GM10266 (cell line): ENCODE data around the gene SAAL1.
A peak's percentile ranks its signal among the peaks of the same experiment; 100 is the strongest.
"Not testable (repeated sequence)": the region's sequence is repeated elsewhere in the genome, so short reads cannot be mapped to it uniquely, and the experiment has no call there.

Source experiments
- DNase-seq: peaks from one replicate; pipeline ENCODE4 v3.0.0; 2012; ENCODE audit errors: extremely low spot score
- TF ChIP-seq, protein P1 (sequence below): IDR thresholded peaks from 2 replicates; pipeline ENCODE4 v1.5.1; 2012; ENCODE audit warnings: mild to moderate bottlenecking, low read depth; ENCODE audit not compliant: control insufficient read depth, insufficient read depth; ENCODE audit errors: missing control alignments

Gene SAAL1

DNA sequence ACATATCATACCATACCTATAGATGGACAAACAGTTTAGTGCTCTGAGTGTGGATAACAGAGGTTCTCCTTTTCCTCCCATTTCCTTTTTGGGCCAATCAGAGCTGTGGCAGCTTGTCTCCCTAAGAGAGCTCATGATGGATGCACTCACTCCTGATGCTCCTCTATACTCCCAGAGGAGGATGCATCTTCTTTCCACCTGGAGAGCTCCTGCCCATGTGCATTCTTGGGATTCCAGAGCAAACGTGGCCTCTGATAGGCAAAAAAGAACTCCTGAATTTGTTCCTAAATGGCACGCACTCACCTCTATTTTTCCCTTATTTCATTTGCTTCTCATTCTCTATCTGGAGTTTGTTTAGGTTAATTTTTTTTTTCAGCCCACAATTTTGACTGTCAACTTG is 29.4 kb upstream of the SAAL1 start:
- TF ChIP-seq, protein P1, sequence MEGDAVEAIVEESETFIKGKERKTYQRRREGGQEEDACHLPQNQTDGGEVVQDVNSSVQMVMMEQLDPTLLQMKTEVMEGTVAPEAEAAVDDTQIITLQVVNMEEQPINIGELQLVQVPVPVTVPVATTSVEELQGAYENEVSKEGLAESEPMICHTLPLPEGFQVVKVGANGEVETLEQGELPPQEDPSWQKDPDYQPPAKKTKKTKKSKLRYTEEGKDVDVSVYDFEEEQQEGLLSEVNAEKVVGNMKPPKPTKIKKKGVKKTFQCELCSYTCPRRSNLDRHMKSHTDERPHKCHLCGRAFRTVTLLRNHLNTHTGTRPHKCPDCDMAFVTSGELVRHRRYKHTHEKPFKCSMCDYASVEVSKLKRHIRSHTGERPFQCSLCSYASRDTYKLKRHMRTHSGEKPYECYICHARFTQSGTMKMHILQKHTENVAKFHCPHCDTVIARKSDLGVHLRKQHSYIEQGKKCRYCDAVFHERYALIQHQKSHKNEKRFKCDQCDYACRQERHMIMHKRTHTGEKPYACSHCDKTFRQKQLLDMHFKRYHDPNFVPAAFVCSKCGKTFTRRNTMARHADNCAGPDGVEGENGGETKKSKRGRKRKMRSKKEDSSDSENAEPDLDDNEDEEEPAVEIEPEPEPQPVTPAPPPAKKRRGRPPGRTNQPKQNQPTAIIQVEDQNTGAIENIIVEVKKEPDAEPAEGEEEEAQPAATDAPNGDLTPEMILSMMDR: no peak

DNA sequence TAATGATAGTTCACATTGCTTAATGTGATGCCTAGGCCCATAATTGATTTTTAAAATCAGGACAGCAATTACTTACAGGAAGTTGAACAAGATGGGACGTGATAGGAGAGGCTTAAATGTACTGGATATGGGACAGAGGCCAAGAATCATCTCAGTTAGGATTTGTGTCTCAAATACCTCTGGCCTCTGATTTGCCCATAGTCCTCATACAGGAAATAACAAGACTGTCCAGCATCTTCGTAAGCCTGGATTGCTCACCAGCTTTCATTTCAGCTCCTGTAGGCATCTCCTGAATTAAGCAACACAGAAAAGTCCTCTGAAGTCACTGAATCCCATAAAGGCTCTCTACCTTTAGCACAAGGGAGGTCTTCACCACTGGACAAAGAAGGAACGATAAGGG is 26.5 kb upstream of the SAAL1 start, which contains the start of gene MRGPRX3:
TSS of gene MRGPRX3 (plus strand) at position 231 of the 400 bp plus-strand sequence. CDS start 4,632 bp downstream, outside the sequence.
- no peak for DNase-seq
- TF ChIP-seq, protein P1: no peak

More for the DNA sequence above, 29.4 kb upstream of the SAAL1 start:
- DNase-seq: no peak

DNA sequence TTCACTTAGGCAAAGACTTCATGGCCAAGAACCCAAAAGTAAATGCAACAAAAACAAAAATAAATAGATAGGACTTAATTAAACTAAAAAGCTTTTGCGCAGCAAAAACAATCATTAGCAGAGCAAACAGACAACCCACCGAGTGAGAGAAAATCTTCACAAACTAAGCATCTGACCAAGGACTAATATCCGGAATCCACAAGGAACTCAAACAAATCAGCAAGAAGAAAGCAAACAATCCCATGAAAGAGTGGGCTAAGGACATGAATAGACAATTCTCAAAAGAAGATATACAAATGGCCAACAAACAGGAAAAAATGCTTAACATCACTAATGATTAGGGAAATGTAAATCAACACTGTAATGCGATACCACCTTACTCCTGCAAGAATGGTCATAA is 25.2 kb upstream of the SAAL1 start:
- not testable (repeated sequence) for DNase-seq

DNA sequence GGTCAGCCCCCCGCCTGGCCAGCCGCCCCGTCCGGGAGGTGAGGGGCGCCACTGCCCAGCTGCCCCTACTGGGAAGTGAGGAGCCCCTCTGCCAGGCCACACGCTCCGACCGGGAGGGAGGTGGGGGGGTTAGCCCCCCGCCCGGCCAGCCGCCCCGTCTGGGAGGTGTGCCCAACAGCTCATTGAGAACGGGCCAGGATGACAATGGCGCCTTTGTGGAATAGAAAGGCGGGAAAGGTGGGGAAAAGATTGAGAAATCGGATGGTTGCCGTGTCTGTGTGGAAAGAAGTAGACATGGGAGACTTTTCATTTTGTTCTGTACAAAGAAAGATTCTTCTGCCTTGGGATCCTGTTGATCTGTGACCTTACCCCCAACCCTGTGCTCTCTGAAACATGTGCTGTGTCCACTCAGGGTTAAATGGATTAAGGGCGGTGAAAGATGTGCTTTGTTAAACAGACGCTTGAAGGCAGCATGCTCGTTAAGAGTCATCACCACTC is 15.5 kb upstream of the SAAL1 start:
- not testable (repeated sequence) for DNase-seq

DNA sequence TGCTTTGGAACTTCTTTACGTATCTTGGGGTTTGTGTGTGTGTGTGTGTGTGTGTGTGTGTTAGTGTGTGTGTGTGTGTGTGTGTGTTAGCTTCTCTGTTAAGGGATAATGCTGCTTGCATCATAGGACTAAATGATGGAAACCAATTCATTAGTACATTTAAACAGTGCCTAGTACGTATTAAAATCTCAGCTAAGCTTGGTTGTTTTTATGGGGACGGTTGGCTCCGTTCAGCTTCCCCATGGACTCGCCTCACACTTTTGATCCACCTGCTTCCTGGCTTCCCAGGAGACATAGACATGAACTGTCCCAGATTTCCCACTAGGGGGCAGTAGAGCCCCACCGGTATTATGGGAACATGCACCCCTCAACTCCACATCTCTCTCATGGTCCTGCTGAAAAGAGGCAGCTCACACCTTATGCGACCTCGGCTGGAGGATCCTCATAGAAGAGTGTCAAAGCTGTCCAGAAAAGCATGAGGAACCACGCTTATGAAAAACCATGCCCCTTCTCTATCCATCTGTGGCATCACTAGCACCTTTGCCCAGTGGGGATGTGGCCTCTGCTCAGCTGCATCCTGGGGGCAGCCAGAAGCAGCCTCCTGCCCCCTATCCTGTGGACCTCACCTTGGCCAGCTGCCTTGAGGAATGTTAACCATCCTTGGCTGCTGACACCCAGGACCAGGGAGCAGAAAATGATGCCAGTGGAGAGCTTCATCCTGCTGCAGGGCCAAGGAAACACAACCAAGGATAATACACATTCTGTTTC is 9.7 kb upstream of the SAAL1 start:
- DNase-seq: peak; percentile 85
- TF ChIP-seq, protein P1: peak; percentile 91

DNA sequence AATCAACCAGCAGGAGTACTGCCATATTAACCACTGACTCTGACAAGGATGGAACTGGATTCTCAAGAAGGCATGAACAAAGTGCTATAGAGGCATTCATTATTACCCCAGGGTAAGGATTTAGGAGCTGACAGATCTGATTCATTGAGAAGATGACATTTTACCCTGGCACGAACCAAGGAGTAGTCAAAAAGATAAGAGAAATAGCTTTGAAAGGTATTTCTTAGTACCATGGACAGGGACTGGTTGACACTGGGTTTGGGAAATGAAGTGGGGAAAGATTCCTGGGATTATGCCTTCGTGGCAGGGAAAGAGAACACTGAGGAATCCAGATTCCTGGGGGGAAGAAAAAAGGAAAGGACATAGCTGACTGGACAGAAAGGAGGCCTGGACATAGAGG is 5.1 kb upstream of the SAAL1 start:
- TF ChIP-seq, protein P1: no peak
- DNase-seq: no peak

DNA sequence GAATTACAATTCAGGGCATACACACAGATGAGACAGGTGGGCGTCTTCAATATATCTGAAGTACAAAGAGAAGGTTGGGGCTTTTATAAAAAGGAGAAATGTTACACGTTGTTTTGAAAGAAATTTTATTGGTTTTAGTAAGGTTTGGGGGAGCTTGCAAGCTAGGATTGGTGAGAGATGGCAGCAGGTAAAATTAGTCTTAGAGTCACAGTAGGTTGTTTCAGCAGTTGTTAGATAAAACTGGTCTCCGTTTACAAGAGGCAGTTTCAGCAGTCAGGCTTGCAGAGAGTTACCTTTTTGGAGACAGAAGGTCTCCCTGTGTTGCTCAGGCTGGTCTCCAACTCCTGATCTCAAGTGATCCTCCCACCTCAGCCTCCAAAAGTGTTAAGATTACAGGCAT is 2.4 kb upstream of the SAAL1 start:
- TF ChIP-seq, protein P1: no peak
- no peak for DNase-seq

DNA sequence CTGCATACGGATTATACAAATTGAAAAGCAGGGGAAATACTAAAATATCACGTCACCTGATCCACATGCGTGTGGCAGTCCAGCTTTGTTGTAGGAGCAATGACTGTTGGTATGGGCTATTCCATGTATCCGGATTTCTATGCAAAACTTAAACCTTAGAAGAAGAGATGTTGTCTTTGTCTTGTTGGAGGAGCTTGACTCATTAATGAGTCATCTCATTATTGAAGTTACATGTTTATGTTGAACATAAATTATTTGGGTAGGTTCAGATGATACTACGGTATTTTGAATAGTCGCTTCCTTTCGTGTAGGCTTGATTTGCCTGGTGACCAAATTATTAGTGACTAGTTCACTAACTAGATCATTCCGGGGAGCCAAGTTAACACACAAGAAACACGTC is 806 bp upstream of the SAAL1 start:
- no peak for DNase-seq
- TF ChIP-seq, protein P1: no peak
